ENCODE data around the gene NFAM1. TPM values are rescaled to one million over a fixed set of nuclear protein-coding genes. Genes with fewer than 3 reads are reported as not detected.
A peak's percentile ranks its signal among the peaks of the same experiment; 100 is the strongest.

NFAM1 gene
- total RNA-seq, 5 donors from 2014 or later (not counting 1 experiment from before 2014, with no cell fraction given) = 0.07 to 0.32 (median 0.18) TPM

DNA sequence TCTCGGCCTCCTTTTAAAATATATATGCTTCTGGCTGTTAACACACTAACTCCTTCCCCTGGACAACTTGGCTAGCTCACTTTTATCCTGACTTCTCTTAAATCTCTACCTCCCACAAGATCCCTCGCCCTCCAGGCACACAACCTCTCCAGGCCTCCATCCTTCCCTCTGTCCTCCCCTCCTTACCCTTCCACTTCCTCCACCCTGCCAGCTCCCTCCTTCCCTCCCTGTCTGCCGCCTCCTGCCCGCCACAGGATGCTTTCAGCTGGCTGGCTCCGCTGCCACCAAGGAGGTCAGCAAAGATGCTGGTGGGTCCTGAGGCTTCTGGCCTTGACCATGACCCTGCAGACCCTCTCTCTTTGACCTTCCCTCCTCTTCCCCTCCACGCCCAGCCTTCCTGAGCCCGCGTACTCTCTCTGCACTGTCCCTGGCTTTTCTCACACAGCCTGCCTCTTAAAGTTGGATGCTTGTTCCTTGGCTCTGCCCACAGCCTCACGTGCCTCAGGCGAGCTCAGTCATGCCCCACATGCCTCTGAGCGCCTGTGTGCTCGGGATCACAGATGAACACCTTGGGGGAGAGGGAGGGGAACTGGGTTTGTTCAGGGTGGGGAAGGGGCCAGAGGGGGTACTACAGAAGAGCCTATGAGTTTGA lies 6.7 kb downstream of the NFAM1 start:
- POLR2A ChIA-PET = interaction anchor here in 1 of 2 donors (0.6 kb wide), 2 partner anchors 13 to 1042 kb away, joined by 3 read pairs; no protein-coding TSS in a partner anchor
- Mint-ChIP-seq H3K36me3 (no peaks in the 10 kb centered on the region), H3K9me3 (no peaks in the 10 kb centered on the region), H3K4me3 (no peak overlapping the region), H3K27me3 (peaks cover 5 to 22% of the 10 kb centered on the region in 2 donors), H3K4me1 (peaks cover 0 to 7% (median 2%) of the 10 kb centered on the region in 3 donors), H3K27ac (no peak overlapping the region)
- Histone ChIP-seq H3K27me3 (replicated peaks in 1 of 2; ENCODE audit: control insufficient read depth in 2 of 2, extremely low read depth in 1 of 2, insufficient read depth in 2 of 2, low read length in 1 of 2) (peaks cover 0 to 44% of the 10 kb centered on the region in 2 experiments), H3K36me3 (ENCODE audit: control insufficient read depth in 2 of 2, extremely low read depth in 1 of 2, insufficient read depth in 1 of 2, low read length in 1 of 2) (no peaks in the 10 kb centered on the region), H3K9me3 (no peaks in the 10 kb centered on the region), H3K4me1 (ENCODE audit: control insufficient read depth in 1 of 2, extremely low read depth in 1 of 2, insufficient read depth in 2 of 2, low read length in 2 of 2) (no peaks in the 10 kb centered on the region), H3K4me3 (ENCODE audit: control insufficient read depth in 1 of 2, extremely low read depth in 1 of 2, low read length in 1 of 2) (no peak overlapping the region), H3K27ac (ENCODE audit: low read length) (no peak overlapping the region)
- CTCF ChIA-PET = no interaction called here
- 85% methylated on average over 12 of the region's 12 CpGs for WGBS (ENCODE audit: insufficient coverage)
- ATAC-seq (replicated peaks in 1 of 4) (no peak), DNase-seq (no peak)

DNA sequence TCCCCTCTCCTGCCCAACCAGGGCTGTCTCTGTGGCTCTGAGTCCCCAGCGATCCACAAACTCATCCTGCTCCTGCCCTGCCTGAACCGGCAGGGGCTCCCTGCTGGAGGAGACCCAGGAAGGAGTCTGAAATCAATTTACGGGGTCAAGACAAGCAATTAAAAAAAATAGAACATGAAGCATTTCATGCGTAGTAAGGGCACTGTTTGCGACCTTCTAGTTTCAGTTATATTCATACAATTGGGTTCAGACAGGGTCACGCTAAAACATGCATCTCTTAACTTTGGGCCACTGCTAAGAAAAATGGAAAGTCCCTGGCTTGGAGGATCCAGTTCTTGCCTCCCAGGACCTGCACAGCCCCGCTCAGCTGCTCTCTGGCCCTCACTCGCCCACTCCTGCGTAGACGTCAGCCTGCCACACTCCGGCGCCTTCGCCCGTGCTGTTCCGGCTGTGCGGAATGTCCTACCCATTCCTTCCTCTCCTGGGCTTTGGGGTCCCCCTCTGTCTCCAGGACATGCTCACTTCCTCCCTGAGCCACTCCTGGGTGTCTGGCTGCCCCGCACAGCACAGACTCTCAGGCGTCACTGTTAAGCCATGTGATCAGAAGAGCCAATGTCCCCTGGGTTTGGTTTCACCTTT lies 12.8 kb downstream of the NFAM1 start:
- Mint-ChIP-seq H3K36me3 (no peaks in the 10 kb centered on the region), H3K4me1 (peaks cover 0 to 7% (median 2%) of the 10 kb centered on the region in 3 donors), H3K27ac (peak overlapping the region in 1 of 2 donors; percentile 43), H3K9me3 (no peaks in the 10 kb centered on the region), H3K4me3 (no peak overlapping the region), H3K27me3 (peaks cover 0 to 15% of the 10 kb centered on the region in 2 donors)
- Histone ChIP-seq H3K9me3 (no peaks in the 10 kb centered on the region), H3K4me3 (ENCODE audit: control insufficient read depth in 1 of 2, extremely low read depth in 1 of 2, low read length in 1 of 2) (no peak overlapping the region), H3K27ac (ENCODE audit: low read length) (no peak overlapping the region), H3K36me3 (ENCODE audit: control insufficient read depth in 2 of 2, extremely low read depth in 1 of 2, insufficient read depth in 1 of 2, low read length in 1 of 2) (no peaks in the 10 kb centered on the region), H3K4me1 (ENCODE audit: control insufficient read depth in 1 of 2, extremely low read depth in 1 of 2, insufficient read depth in 2 of 2, low read length in 2 of 2) (no peaks in the 10 kb centered on the region), H3K27me3 (replicated peaks in 1 of 2; ENCODE audit: control insufficient read depth in 2 of 2, extremely low read depth in 1 of 2, insufficient read depth in 2 of 2, low read length in 1 of 2) (peaks cover 0 to 41% of the 10 kb centered on the region in 2 experiments)
- DNase-seq (no peak), ATAC-seq (replicated peaks in 1 of 4) (no peak)
- WGBS (ENCODE audit: insufficient coverage) = 94% methylated on average over 16 of the region's 18 CpGs
- POLR2A ChIA-PET = no interaction called here
- CTCF ChIA-PET = no interaction called here

DNA sequence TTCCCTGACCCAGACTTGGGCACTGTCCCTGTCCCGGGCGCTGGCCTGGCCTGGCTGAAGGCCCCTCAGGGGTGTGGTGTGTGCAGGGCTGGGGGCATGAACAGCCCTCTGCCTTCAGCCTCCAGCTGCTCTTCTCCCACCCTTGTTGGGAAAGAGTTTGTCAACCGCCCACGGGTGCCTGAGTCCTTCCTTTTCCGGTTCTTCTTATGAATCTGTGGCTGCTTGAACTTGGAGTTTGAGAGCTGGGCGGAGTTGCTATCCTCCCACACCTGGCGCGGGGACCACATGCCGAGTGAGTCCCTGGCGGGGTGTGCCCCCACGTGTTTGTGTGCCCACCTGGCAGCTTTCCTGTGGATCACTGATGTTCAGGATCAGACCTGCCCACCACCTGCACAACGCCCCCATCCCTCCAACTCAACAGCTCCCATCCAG lies 13.4 kb downstream of the NFAM1 start:
- ChIA-PET POLR2A (no interaction called here), CTCF (no interaction called here)
- H3K4me1 ChIP-seq (ENCODE audit: control insufficient read depth in 1 of 2, extremely low read depth in 1 of 2, insufficient read depth in 2 of 2, low read length in 2 of 2) = no peaks in the 10 kb centered on the region
- Mint-ChIP-seq H3K4me3 (no peak overlapping the region), H3K9me3 (no peaks in the 10 kb centered on the region), H3K27me3 (peaks cover 0 to 15% of the 10 kb centered on the region in 2 donors), H3K27ac (no peak overlapping the region), H3K36me3 (no peaks in the 10 kb centered on the region), H3K4me1 (peaks cover 0 to 7% (median 2%) of the 10 kb centered on the region in 3 donors)
- H3K36me3 ChIP-seq (ENCODE audit: control insufficient read depth in 2 of 2, extremely low read depth in 1 of 2, insufficient read depth in 1 of 2, low read length in 1 of 2) = no peaks in the 10 kb centered on the region
- DNase-seq (no peak), ATAC-seq (replicated peaks in 1 of 4) (no peak)
- H3K4me3 ChIP-seq (ENCODE audit: control insufficient read depth in 1 of 2, extremely low read depth in 1 of 2, low read length in 1 of 2) = no peak overlapping the region
- H3K27ac ChIP-seq (ENCODE audit: low read length) = no peak overlapping the region
- no peaks in the 10 kb centered on the region for H3K9me3 ChIP-seq
- peaks cover 0 to 39% of the 10 kb centered on the region in 2 experiments for H3K27me3 ChIP-seq (replicated peaks in 1 of 2; ENCODE audit: control insufficient read depth in 2 of 2, extremely low read depth in 1 of 2, insufficient read depth in 2 of 2, low read length in 1 of 2)
- WGBS (ENCODE audit: insufficient coverage) = 49% methylated on average over 4 of the region's 12 CpGs

GRCh38 chr22:42417645-42418305 lies 14.4 kb downstream of the NFAM1 start:
- WGBS (ENCODE audit: insufficient coverage) = 87% methylated on average over 6 of the region's 11 CpGs
- Mint-ChIP-seq H3K27me3 (peaks cover 0 to 15% of the 10 kb centered on the region in 2 donors), H3K4me1 (peaks cover 0 to 7% (median 2%) of the 10 kb centered on the region in 3 donors), H3K9me3 (no peaks in the 10 kb centered on the region), H3K27ac (no peak overlapping the region), H3K4me3 (no peak overlapping the region), H3K36me3 (no peaks in the 10 kb centered on the region)
- no peaks in the 10 kb centered on the region for H3K4me1 ChIP-seq (ENCODE audit: control insufficient read depth in 1 of 2, extremely low read depth in 1 of 2, insufficient read depth in 2 of 2, low read length in 2 of 2)
- POLR2A ChIA-PET = no interaction called here
- no peak overlapping the region for H3K27ac ChIP-seq (ENCODE audit: low read length)
- DNase-seq (no peak), ATAC-seq (replicated peaks in 1 of 4) (no peak)
- no peaks in the 10 kb centered on the region for H3K36me3 ChIP-seq (ENCODE audit: control insufficient read depth in 2 of 2, extremely low read depth in 1 of 2, insufficient read depth in 1 of 2, low read length in 1 of 2)
- peaks cover 0 to 38% of the 10 kb centered on the region in 2 experiments for H3K27me3 ChIP-seq (replicated peaks in 1 of 2; ENCODE audit: control insufficient read depth in 2 of 2, extremely low read depth in 1 of 2, insufficient read depth in 2 of 2, low read length in 1 of 2)
- CTCF ChIA-PET = no interaction called here
- no peak overlapping the region for H3K4me3 ChIP-seq (ENCODE audit: control insufficient read depth in 1 of 2, extremely low read depth in 1 of 2, low read length in 1 of 2)
- no peaks in the 10 kb centered on the region for H3K9me3 ChIP-seq

GRCh38 chr22:42416671-42417230 lies 15.5 kb downstream of the NFAM1 start:
- Mint-ChIP-seq H3K27me3 (peaks cover 0 to 15% of the 10 kb centered on the region in 2 donors), H3K4me3 (no peak overlapping the region), H3K9me3 (no peaks in the 10 kb centered on the region), H3K4me1 (peaks cover 0 to 7% (median 2%) of the 10 kb centered on the region in 3 donors), H3K36me3 (no peaks in the 10 kb centered on the region), H3K27ac (no peak overlapping the region)
- no peaks in the 10 kb centered on the region for H3K9me3 ChIP-seq
- no peak overlapping the region for H3K27ac ChIP-seq (ENCODE audit: low read length)
- POLR2A ChIA-PET = no interaction called here
- 91% methylated on average over 12 of the region's 18 CpGs for WGBS (ENCODE audit: insufficient coverage)
- no peak overlapping the region for H3K4me3 ChIP-seq (ENCODE audit: control insufficient read depth in 1 of 2, extremely low read depth in 1 of 2, low read length in 1 of 2)
- CTCF ChIA-PET = no interaction called here
- H3K4me1 ChIP-seq (ENCODE audit: control insufficient read depth in 1 of 2, extremely low read depth in 1 of 2, insufficient read depth in 2 of 2, low read length in 2 of 2) = no peaks in the 10 kb centered on the region
- peaks cover 0 to 38% of the 10 kb centered on the region in 2 experiments for H3K27me3 ChIP-seq (replicated peaks in 1 of 2; ENCODE audit: control insufficient read depth in 2 of 2, extremely low read depth in 1 of 2, insufficient read depth in 2 of 2, low read length in 1 of 2)
- no peak for ATAC-seq (replicated peaks in 1 of 4)
- no peaks in the 10 kb centered on the region for H3K36me3 ChIP-seq (ENCODE audit: control insufficient read depth in 2 of 2, extremely low read depth in 1 of 2, insufficient read depth in 1 of 2, low read length in 1 of 2)
- no peak for DNase-seq

DNA sequence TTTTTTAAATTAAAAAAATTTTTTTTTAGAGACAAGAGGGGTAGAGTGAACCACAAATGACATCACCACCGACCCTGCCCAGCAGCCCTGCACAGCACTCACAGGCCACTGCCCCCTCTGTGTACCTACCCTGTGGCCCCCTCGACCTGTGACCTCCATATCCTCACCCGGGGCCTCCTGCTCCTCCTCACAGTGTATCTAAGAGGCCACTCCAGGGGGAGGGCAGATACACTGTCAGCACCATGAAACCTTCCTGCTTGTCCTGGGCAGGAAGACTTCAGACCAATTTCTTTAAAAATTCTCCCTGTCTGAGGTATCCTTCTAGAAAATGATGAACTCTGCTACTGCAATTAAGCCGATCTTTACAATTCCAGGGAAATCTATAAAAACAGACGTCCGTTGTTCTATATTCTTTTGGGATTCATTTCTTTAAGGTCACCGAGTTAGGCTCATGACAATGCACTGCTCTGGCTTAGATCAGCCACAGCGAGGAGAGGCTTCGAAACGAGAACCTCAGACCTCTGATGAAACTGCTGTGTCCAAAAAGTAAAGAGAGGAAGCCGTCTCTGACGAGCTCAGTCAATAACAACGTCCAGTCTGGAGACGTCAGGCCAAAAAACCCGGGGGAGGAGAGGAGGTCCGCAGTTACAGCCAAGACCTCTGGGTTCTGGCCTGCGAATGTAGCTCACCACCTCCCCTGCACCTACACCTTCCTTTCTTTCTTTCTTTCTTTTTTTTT lies 17.5 kb downstream of the NFAM1 start:
- CTCF ChIA-PET = no interaction called here
- Mint-ChIP-seq H3K4me1 (no peaks in the 10 kb centered on the region), H3K4me3 (no peak overlapping the region), H3K27me3 (peaks cover 0 to 14% of the 10 kb centered on the region in 2 donors), H3K27ac (no peak overlapping the region), H3K9me3 (no peaks in the 10 kb centered on the region), H3K36me3 (no peaks in the 10 kb centered on the region)
- no peak overlapping the region for H3K27ac ChIP-seq (ENCODE audit: low read length)
- no peak overlapping the region for H3K4me3 ChIP-seq (ENCODE audit: control insufficient read depth in 1 of 2, extremely low read depth in 1 of 2, low read length in 1 of 2)
- WGBS (ENCODE audit: insufficient coverage) = 82% methylated on average over 13 of the region's 17 CpGs
- H3K36me3 ChIP-seq (ENCODE audit: control insufficient read depth in 2 of 2, extremely low read depth in 1 of 2, insufficient read depth in 1 of 2, low read length in 1 of 2) = no peaks in the 10 kb centered on the region
- H3K27me3 ChIP-seq (replicated peaks in 1 of 2; ENCODE audit: control insufficient read depth in 2 of 2, extremely low read depth in 1 of 2, insufficient read depth in 2 of 2, low read length in 1 of 2) = peaks cover 0 to 31% of the 10 kb centered on the region in 2 experiments
- H3K9me3 ChIP-seq = no peaks in the 10 kb centered on the region
- DNase-seq (no peak), ATAC-seq (replicated peaks in 1 of 4) (no peak)
- POLR2A ChIA-PET = interaction anchor here in 1 of 2 donors (0.7 kb wide), 1 partner anchor 219 kb away, joined by 8 read pairs; no protein-coding TSS in a partner anchor
- no peaks in the 10 kb centered on the region for H3K4me1 ChIP-seq (ENCODE audit: control insufficient read depth in 1 of 2, extremely low read depth in 1 of 2, insufficient read depth in 2 of 2, low read length in 2 of 2)
